HL-60 (cell line): ENCODE results near the gene ARF1.

Experiments used
- DNase-seq, 2 experiments: peaks; one replicate each; pipeline ENCODE4 v3.0.0-alpha.2; 2010 to 2020; ENCODE audit warnings: low read depth in 1 of 2, low spot score in 1 of 2
- H3K27ac ChIP-seq: fragments of 250-450 bp; sonication (Bioruptor Pico); replicated peaks from 2 replicates; pipeline ENCODE4 v1.5.1; 2020; ENCODE audit warnings: mild to moderate bottlenecking, moderate library complexity
- H3K27me3 ChIP-seq: fragments of 250-450 bp; sonication (Bioruptor Pico); 2 replicates; pipeline ENCODE4 v1.5.1; 2021; ENCODE audit warnings: mild to moderate bottlenecking, moderate library complexity; ENCODE audit not compliant: insufficient read depth, poor library complexity, severe bottlenecking
- H3K4me3 ChIP-seq: replicated peaks from 2 replicates; pipeline ENCODE4 v1.5.1; 2011; ENCODE audit warnings: mild to moderate bottlenecking, control low read depth, low read length; ENCODE audit not compliant: insufficient read depth
- CTCF ChIP-seq: IDR thresholded peaks from one replicate; pipeline ENCODE4 v1.5.1; 2011; ENCODE audit warnings: low read length, control low read depth, inconsistent platforms; ENCODE audit not compliant: insufficient read depth
- GABPA ChIP-seq: IDR thresholded peaks from 2 replicates; pipeline ENCODE4 v1.6.1; 2012; ENCODE audit warnings: low read depth
- POLR2AphosphoS5 ChIP-seq: IDR thresholded peaks from 2 replicates; pipeline ENCODE4 v1.6.1; 2012; ENCODE audit warnings: low read depth
- REST ChIP-seq: IDR thresholded peaks from 2 replicates; pipeline ENCODE4 v1.6.1; 2012; ENCODE audit warnings: low read depth; ENCODE audit not compliant: insufficient replicate concordance
- SPI1 ChIP-seq: IDR thresholded peaks from 2 replicates; pipeline ENCODE4 v1.6.1; 2012; ENCODE audit warnings: low read depth, mild to moderate bottlenecking, borderline replicate concordance

ARF1 gene

DNA sequence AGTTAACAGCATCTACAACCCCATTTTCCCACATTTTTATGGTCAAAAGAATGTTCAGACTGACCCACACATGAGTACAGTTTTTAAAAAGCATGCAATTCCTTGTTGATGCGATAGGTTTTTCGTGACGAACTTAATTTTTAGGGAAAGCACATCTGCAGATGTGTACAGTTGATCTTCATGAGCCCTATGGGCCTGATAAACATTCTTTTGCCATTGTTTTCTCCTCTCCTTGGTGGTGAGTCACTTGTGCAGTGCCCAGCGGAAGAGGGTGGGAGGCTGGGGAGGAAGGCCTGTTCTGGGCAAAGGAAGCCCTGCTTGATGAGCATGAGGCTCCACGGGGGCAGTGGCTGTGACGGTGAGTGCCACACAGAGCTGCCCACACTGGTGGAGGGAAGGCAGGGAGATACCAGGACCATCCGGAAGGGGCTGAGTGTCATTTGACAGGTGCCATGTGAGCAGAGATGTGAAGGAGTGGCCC is 5.3 kb downstream of the ARF1 start:
- H3K27ac ChIP-seq: peak overlapping the region; percentile 10

GRCh38 chr1:228088586-228089498 is 6.3 kb downstream of the ARF1 start:
- TF ChIP-seq SPI1: no peak
- TF ChIP-seq GABPA: no peak
- no peak for TF ChIP-seq POLR2AphosphoS5
- no peak for TF ChIP-seq CTCF
- no peak for TF ChIP-seq REST
- no peak overlapping the region for H3K4me3 ChIP-seq
- DNase-seq: peak; percentile 82 to 89

More for the DNA sequence above, 5.3 kb downstream of the ARF1 start:
- TF ChIP-seq POLR2AphosphoS5 (0 out of 2 replicates have a peak, but pooled peaks have one; percentile 33), REST (no peak), SPI1 (no peak)
- Histone ChIP-seq H3K27me3 (no peaks in the 10 kb centered on the region), H3K4me3 (peak overlapping the region; percentile 17; the same call in 1 of the 2 replicates)
- DNase-seq: peak in 1 of 2 experiments; percentile 53

GRCh38 chr1:228089519-228090380 is 7.2 kb downstream of the ARF1 start:
- Histone ChIP-seq H3K27me3 (no peaks in the 10 kb centered on the region), H3K27ac (peak overlapping the region; percentile 28), H3K4me3 (no peak overlapping the region)
- TF ChIP-seq GABPA (no peak), SPI1 (peak; percentile 98), POLR2AphosphoS5 (peak; percentile 52; the same call in 1 of the 2 replicates), CTCF (no peak), REST (no peak)
- DNase-seq: peak in 1 of 2 experiments; percentile 84

More at GRCh38 chr1:228088586-228089498, 6.3 kb downstream of the ARF1 start:
- Histone ChIP-seq H3K27me3 (no peaks in the 10 kb centered on the region), H3K27ac (peak overlapping the region; percentile 31)
